Measurements from ENCODE around the gene TTC16.
A peak's percentile ranks its signal among the peaks of the same experiment; 100 is the strongest.

Gene TTC16, protein sequence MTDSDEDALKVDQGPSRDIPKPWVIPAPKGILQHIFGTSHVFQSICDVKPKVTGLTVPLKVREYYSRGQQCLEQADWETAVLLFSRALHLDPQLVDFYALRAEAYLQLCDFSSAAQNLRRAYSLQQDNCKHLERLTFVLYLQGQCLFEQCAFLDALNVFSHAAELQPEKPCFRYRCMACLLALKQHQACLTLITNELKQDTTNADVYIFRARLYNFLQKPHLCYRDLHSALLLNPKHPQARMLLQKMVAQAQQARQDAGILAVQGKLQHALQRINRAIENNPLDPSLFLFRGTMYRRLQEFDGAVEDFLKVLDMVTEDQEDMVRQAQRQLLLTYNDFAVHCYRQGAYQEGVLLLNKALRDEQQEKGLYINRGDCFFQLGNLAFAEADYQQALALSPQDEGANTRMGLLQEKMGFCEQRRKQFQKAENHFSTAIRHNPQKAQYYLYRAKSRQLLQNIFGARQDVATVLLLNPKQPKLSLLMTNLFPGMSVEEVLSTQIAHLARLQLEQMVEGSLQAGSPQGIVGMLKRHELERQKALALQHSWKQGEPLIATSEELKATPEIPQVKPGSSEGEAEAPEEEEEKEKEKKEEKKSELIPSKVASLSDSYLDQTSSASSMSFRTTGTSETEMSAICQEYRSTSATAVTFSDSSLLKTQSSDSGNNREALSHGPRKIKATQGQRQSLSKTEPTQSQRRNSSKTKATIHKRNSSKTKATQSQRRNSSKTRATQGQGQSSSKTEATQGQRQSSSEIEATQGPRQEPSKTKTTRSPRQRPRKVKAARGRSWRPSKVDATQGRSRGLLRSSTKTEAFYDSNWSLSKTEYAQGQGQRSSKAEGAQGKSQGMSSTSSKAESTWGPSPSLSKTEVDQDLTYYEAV

DNA sequence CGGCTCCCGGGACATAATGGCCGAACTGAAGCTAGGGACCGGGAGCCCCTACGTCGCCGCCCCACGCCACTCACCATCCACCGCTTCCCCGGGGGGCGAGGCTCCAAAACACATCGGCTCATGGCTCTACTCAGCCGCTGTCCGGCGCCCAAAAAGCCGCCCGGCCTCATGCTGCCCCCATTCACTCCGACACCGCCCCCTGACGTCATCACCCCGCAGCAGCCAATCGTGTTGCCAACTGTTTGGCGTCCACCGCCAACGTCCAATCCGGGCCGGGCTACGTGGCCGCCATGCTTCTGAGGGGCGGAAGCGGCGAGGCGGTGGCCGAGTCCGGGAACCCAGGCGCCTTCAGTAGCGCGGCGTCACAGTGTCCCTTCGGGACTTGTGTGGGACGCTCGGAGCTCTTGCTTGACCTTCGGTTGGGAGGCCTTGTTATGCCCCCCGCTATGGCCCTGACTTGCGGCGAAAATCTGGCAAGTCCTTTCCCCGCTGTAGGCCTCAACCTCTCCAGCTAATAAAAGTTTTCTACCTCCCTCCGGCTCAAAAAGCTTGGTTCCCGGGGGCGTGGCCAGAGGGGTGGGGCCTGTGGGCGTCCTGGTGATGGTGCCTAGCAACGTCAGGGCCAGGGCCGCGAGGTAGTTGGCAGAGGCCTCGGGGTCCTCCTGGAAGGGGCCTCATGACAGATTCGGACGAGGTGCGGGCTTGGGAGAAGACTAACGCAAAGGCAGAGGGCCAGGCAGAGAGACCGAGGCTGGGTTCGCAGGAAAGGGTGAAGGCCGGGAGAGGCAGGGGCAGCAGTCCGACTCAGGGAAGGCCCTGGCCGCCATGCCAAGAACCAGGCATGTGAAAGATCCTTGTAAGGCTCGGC, at the start of gene TTC16, which contains the start of gene PTRH1:
TTC16 (plus strand) TSS at position 610 of the 868 bp plus-strand sequence; CDS start at position 677, 67 bp downstream.
PTRH1 (minus strand) TSS at position 194 of the 868 bp plus-strand sequence; CDS start at position 170, 24 bp downstream.
- peak; percentile 62 to 98 (median 94) for DNase-seq

DNA sequence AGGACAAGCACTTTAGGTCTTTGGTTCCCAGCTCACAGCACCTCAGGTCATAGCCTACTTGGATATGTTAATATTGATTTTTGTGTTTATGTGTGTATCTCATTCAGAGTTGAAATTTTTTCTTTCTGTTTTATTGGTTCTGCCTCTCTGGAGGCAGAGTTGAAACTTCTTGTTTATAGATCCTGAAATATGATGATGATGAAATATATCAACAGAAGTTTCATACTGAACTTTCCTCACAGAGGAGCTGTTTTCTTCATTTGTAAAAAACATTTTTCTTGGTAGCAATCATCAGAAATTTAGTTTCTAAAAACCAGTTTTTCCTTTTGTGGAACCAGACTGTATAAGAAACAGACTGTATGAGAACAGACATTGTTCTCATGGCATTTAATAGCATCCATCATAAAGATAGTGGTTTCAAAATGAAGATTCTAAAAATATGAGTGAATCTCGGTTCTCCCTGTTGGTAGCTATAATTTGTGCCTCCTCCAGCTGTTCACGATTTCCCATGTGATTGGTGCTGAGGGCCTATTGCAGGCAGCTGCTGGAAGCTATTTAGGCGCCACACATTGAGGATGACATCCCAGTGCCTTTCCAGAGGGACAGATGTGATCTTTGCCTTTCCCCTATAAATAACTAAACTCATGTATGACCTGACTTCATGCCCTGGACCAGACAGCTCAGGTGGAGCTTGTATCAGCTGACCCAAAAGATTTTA, 48.6 kb upstream of the TTC16 start:
- no peak for DNase-seq

DNA sequence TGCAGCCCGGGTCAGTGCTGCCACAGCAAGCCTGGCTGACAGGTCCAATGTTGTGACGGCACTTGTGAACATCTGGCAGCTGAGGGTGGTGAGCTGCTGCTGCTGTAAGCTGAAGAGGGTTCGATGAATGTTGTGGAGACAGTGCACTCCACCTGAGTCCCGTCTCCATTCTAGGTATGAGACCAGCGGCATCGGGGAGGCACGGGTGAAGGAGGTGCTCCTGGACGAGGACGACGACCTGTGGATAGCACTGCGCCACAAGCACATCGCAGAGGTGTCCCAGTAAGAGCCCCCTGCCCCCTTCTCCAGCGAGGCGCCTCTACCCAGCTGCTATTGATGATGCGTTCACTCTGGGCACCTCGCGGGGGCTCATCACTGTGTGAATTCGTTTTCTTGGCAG, 48.0 kb upstream of the TTC16 start:
- DNase-seq, result no peak

DNA sequence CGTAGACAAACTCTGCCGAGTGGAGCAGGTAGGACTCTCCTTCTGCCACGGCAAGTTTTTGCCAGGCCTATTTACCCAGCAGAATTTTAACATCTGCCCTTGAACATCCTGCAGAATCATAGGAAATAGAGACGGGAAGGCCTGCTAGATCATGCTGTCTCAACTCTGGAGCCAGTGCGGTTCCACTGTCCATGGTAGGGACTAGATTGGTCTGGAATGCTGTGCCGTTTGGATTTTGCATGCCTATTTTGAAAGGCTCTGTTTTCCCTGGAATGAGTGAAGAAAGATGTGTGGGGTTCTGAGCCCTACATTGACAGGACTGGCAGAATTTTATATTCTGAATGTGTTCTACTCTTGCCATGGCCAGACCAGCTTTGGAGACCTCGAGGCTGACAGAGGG, 42.6 kb upstream of the TTC16 start:
- no peak for DNase-seq

DNA sequence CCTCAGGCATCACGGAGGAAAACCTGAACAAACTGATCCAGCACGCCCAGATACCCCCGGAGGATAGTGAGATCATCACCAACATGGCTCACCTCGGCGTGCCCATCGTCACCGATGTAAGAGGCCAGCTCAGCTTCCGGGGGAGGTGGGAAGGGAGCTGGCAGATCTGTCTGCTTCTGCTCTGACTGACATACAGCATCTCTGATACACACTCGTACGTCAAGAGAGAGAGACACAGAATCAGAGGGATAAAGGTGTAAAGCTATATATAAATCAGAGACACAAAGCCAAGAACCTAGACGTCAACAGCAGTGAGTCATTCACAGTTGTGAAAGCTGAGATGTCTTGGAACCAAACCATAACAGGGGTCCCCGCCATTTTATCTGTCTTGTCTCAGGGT, 39.2 kb upstream of the TTC16 start:
- DNase-seq, result no peak

DNA sequence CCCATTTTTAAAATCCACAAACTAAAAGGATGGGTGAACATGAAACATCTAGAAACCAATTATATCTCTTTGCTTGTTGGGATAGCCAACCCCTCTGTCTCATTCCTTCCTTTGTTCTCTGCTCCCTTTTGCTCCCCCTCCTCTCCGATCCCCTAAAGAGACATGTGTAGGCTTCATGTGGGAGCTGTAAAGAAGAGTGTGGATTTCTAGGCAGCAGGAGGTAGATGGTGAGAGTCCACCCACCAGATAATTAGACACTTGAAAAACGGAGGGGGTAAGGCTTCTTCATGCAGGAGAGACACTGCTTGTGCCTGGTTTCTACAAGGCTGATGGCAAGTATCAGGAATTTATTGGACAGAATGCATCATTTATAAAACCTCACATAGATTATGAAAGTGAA, 36.4 kb upstream of the TTC16 start:
- no peak for DNase-seq

DNA sequence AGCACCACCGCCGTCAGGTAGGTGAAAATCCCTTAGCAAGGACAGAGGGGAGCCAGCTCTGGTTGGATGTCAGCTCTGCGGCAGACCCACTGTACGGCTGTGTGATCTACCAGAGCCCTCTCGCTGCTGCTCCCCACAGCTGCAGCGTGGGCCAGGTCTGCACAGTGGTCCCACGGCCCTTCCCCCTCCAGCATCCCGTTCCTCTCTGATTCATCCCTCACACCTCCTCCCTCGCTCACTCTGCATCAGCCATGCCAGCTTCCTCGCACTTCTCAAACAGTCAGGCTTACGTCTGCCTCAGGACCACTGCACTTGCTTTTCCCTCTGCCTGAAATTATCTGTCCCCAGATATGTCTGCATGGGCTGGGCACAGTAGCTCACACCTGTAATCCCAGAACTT, 35.7 kb upstream of the TTC16 start:
- no peak for DNase-seq

DNA sequence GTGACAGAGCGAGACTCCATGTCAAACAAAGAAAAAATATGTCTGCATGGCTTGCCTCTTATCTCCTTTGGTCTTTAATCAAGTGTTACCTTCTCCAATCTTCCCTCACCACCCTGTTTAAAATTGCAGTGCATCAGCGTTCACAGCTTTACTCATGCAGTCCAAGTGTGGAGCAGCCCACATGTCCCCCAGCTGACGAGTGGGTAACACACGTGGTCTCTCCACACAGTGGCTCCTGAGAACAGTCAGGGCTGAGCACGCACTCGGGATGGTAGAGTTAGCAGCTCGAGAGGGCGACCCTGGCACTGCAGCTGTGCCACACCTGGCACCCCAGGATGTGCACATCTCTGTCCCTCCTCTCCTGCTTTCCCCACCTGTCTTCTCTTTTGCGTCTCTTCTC, 35.0 kb upstream of the TTC16 start:
- DNase-seq, result no peak

DNA sequence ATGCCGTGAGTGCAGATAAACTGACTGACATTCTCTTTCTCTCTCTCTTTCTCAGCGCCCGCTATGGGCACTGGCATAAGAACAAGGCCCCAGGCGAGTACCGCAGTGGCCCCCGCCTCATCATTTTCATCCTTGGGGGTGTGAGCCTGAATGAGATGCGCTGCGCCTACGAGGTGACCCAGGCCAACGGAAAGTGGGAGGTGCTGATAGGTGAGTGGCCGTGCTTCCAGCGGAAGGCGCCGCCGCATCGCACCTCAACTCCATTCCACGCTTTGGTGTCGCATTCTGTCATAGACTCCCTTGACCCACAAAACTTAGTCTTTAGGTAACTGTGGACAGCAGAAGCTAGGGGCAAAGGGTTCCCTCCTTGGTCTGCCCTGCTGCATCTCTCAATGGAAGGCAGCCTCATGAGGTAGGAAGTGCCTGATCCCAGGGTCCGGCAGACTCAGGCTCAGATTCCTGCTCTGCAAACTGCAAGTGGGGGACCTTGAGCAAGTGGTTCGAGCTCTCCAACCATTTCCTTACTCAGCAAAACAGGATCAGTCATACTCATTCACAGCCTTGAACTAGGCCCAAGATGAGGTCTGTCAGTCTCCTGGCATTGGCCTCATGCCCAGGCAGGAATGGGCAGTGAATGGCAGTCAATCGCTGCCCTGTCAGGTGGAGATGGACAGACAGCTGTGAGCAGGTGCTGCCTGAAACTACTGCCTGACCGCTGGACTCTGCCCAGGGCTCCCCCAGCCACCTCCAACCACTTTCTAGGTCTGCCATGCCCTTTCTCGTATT, 33.3 kb upstream of the TTC16 start:
- DNase-seq, result no peak

DNA sequence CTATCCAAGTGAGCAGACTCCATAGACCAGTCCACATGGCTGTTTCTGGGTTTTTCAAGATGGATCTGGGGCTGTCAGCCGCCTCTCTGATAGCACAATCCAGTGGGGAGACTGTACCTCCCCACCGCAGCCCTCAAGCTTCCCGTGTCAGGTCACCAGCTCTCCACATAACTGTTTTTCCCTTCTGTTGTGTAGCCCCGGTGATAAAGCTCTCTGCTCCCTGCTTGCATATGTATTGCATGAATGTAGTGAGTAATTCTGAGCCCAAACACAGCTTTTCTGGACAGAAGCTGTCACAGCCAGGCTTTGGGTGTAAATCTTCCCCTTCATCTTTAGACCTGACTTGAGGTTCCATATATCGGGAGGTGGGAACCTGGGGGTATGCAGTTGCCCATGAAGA, 32.2 kb upstream of the TTC16 start:
- DNase-seq, result no peak

DNA sequence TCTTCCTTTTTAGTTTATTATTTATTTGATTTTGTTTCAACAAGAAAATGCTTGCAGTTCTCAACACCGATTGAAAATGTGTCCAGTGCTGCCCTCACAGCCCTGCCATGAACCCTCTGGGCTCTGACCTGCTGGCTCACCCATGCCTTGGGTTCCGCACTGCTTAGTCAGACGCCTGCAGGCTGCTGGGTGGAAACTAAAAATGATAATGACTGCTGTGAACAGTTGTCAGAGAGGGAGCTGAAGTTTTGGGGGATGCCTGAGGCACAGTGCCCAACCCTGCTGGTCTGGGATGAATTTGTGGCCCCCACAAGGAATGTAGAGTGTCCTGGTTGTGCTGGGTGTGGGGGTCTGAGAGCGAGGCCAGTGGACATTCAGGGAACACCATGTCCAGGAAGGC, 31.3 kb upstream of the TTC16 start:
- no peak for DNase-seq

DNA sequence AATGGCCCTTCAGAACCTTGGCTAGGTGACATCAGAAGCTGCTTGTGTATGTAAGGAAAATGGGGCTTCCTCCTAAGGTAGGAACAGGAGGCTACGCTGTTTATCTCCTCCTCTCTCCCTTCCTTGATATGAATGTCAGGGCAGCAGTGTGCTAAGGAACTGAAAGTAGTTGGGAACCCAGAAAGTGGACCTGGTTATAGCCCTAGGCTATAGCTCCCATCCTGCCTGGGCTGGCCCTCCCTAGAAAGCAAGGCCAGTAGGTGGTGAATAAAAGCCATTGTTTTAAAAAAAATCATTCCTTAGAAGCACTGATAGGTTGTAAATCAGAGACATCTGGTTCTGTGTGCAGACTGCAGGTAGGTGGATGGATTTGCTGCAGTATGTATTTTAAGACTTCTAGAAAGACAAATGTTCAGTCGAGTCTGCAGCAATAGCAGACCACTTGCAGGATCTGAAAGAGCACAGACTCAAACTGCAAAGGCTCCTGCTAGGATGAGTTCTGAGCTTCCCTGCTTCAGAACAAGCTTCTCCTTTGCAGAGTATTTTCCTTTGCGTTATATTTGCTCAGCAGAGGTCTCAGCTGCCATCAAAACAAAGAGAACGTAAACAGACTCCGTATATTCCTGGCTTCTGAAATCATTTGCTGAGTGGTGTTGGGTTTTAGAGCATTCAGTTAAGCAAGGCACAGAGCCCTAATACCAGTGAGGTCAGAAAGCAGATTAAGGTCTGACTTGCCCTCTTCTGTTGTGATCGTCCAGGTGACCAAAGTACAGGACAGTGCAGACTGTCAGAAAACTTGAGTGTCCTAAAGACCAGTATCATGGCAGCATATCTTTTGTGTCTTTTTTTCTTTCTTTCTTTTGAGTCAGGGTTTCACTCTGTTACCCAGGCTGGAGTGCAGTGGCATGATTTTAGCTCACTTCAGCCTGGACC, 29.2 kb upstream of the TTC16 start:
- DNase-seq, result no peak

DNA sequence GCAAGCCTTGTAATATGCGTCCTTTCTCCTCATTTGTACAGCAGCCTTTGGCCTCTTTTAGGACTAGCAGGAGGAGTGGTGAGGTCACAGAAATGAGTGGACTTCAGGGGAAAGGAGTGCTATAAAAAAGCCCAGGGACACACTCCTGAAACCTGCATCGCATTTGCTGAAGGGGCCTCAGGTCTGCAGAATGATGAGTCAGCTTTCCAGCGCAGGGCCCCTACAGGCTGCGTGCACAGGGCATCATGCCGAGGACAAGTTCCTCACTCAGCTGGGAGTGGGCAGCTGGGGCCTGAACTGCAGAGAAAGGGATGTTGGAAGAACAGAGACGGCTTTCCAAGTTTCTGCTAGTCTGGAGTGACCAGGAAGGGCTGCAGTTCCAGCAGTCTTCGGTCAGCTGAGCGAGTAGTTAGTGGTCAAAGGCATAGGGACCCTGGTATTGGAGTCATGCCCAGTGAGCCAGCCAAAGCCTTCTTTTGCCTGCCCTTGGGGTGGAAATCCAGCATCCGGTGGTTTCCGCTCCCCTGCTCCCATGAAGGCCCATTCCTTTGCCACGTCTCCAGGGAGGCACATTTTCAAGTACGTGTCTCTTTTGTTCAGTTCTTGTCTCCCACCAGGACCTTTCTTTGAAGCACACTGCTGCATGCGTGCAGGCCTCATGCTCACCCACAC, 26.4 kb upstream of the TTC16 start:
- DNase-seq, result no peak

DNA sequence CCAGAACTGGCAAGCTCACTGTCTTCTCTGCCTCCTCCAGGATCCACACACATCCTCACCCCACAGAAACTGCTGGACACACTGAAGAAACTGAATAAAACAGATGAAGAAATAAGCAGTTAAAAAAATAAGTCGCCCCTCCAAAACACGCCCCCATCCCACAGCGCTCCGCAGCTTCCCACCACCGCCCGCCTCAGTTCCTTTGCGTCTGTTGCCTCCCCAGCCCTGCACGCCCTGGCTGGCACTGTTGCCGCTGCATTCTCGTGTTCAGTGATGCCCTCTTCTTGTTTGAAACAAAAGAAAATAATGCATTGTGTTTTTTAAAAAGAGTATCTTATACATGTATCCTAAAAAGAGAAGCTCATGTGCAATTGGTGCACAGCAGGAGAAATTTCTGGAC, 25.1 kb upstream of the TTC16 start:
- DNase-seq, result no peak

DNA sequence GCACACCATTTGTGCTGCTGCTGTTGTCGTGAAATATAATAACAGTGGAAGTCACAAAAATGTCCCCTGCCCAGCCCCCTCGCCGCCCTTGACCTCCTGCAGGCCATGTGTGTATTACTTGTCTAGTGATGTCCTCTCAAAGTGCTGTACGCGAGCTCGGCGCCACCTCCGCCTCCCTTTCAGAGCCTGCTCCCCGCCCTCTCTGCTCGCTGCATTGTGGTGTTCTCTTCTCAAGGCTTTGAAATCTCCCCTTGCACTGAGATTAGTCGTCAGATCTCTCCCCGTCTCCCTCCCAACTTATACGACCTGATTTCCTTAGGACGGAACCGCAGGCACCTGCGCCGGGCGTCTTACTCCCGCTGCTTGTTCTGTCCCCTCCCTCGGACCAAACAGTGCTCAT, 23.8 kb upstream of the TTC16 start:
- no peak for DNase-seq

DNA sequence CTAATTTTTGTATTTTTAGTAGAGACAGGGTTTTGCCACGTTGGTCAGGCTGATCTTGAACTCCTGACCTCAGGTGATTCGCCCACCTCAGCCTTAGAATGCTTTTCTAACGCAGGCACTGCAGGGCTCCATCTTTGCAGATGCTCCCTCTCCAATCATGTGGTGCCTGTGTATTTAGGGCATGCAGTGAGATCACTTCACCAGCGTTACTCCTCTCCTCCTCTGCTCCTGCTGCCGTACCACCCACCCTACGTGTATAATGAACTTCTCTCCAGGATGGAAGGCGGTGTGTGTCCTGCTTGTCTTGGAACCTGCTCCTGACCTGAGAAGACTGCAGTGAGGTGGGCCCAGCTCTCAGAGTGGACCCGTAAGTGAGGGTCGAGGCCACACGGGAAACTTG, 22.7 kb upstream of the TTC16 start:
- DNase-seq, result no peak

DNA sequence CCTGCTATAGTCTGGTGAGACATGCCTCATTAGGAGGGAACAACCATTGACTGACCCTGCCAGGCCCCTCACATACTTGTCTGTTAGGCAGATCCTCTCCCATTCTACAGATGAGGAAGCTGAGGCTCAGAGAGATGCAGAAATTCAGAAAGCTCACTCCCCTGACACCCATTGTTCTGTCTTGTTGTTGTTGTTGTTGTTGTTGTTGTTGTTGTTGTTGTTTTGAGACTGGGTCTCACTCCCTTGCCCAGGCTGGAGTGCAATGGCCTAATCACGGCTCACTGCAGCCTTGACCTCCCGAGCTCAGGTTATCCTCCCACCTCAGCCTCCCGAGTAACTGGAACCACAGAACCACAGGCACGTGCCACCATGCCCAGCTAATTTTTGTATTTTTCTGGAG, 22.2 kb upstream of the TTC16 start:
- no peak for DNase-seq

DNA sequence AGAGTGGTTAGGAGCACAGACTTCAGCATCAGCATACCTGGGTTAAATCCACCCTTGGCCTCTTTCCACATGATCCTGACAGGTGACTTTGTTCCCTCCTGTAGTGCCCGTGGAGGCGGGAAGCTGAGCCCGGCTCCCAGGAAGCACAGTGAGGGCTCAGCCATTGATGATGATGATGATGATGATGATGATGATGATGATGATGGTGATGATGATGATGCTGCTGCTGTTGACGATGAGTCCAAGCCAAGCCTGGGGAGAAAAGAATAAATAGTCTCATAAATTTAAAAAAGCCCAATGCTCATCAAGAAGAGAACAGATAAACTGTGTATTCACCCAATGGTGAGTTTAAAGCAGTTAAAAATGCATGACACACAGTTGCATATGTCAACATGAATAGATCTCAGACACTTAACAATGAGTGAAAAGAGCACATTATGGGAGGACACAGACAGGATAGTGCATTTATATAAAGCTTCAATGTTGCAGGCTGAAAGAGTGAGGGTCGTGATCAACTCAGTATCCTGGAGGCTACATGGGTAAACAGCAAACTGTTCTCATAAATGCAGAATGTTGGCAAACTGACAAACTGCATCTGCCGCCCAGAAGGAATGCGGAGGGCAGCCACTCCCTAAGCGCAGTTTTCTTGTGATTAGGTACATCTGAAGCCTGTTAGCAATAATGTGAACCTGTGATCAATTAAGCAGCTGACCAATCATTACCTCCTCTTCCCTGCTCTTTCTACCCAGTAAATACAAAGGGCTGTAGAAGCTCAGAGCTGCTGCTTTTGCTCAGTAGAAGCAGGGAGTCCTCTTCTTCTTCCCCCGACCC, 20.8 kb upstream of the TTC16 start:
- DNase-seq, result no peak
